Measurements from ENCODE around the gene TRERF1. TPM values are rescaled to one million over a fixed set of nuclear protein-coding genes. Genes with fewer than 3 reads are reported as not detected.
A peak's percentile ranks its signal among the peaks of the same experiment; 100 is the strongest.

Gene TRERF1
- total RNA-seq, 1 experiment from 2014 or later, result 3.5 TPM

GRCh38 chr6:42366011-42366705 is 85.6 kb downstream of the TRERF1 start:
- DNase-seq (ENCODE audit: low spot score), result no peak

GRCh38 chr6:42365021-42365420 is 86.7 kb downstream of the TRERF1 start:
- DNase-seq (ENCODE audit: low spot score), result no peak

DNA sequence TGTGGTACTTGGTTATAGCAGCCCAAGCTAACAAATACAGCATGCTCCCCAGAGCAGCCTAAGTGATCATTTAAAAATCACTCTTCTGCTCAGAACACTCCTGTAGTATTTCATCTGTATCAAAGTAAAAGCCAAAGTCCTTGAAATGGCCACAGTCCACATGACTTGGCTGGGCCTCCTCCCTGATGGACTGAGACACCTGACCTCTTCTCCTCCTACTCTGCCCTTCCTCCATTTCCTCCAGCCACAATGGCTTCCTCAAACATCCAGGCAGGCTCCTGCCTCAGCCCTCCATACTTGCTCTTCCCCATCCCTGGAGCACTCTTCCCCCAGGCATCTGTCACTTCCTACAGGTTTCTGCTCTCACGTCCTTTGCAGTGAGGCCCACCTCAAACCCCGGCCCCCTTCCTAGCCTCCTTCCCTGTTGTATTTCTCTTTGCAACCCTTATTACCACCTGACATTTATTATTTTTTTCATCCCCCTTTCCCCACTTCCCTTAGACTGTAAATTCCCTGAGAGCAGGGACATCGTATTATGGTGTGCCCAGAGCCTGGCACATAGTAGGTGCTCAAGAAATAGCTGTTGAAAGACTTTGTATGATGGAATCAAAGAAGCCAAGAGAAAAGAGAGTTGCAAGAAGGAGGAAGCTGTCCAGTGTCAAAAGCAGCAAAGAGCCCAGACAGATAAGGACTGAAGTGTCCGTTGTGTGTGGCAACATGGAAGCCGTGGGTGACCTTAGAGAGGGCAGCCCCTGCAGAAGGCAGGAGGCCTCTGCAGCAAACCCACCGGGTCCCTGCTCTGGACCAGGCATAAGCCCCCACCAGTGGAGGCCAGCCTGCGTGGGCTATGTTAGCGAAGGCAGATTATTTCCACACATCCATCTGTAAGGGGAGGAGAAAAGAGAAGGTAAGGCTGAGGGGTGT is 87.5 kb downstream of the TRERF1 start:
- DNase-seq (ENCODE audit: low spot score), result no peak

- DNase-seq (ENCODE audit: low spot score), result no peak
Observed at GRCh38 chr6:42361036-42361435, 90.7 kb downstream of the TRERF1 start.

DNA sequence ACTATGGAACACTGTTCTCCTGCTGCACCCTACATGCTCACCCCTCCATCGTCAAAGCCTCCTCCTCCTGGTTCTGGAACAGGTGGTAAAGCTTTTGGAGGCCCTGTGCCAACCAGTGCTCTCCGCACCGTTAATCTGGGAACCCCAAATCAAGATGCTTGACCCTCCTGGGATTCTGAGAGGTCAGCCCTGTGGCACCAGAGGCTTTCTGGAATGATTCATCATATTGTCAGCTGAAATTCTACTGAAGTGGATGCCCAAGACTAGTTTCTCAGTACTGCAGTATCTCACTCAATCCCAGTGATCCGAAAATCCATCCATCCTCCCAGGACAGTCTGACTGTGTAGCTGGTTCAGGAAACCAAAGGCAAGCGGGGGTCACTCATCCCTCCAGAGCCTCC is 92.7 kb downstream of the TRERF1 start:
- peak; percentile 13 for DNase-seq (ENCODE audit: low spot score)

- no peak for DNase-seq (ENCODE audit: low spot score)
Observed at GRCh38 chr6:42355416-42355815, 96.3 kb downstream of the TRERF1 start.

GRCh38 chr6:42354702-42355101 is 97.0 kb downstream of the TRERF1 start:
- no peak for DNase-seq (ENCODE audit: low spot score)

DNA sequence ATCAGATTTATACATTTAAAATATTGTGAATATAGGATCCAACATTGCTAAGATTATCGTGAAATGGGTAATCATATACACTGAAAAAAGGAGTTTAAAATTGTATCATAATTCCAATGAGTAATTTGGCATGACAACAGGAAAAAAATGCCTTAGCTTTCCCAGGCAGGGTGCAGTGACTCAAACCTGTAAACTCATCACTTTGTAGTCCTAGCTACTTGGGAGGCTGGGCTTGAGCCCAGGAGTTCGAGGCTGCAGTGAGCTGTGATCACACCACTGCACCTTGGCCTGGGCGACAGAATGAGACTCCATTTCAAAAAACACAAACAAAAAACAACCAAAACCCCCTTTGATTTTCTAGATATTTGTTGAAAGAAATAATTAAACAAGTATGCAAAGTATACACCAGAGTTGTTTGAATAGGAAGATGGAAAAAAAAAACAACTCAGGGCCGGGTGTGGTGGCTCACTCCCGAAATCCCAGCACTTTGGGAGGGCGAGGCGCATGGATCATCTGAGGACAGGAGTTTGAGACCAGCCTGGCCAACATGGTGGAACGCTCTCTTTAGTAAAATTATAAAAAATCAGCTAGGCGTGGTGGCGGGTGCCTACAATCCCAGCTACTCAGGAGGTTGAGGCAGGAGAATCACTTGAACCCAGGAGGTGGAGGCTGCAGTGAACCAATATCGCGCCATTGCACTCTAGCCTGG is 98.7 kb downstream of the TRERF1 start:
- peak; percentile 49 for DNase-seq (ENCODE audit: low spot score)

DNA sequence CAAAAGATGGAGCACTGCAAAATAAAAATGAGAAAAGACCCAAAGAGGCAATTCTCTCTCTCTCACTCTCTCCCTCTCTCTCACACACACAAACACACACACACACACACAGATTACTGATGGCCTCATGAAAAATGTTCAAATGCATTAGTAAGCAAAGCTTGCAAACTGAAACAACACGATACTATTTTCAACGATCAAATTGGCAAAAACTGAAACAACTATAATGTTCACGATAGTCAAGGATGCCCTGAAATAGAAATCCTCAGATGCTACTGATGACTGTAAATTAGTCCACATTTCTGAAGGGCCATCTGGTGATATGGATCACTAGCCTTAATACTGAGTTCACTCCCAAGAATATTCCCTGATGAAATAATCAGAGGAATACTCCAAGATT is 100.8 kb downstream of the TRERF1 start:
- no peak for DNase-seq (ENCODE audit: low spot score)

DNA sequence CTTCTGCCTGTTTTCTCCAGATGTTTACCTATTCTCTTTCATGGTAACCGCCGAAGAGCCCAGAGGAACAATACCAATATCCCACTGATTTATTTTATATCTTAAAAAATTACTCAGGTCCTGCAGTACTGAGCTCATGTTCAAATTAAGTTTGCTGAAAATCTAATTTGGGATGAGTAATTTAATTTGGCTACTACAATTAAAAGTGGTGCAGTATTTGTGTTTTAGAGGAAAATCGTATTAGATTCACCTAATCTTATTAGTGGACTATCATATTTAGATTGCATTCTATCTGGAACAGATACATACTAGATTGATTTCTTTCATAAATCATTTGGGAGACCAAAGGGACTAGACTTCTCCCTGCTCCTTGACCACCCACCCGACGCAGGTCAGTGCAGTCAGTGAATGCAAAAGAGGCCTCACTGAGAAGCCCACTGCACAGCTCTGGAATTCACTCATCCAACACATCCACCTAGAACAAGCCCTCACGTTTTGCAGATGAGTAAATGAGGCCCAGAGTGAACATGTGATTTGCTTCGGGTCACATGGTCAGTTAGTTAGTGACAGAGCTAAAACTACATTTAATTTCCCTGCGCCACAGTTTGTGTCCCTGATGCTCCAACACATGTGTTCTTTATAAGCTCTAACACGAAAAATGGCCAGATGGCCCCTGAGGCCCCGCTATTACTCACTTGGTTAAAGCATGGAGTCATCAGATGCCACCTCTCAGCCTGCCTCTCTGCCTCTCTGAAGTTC is 101.8 kb downstream of the TRERF1 start:
- no peak for DNase-seq (ENCODE audit: low spot score)

DNA sequence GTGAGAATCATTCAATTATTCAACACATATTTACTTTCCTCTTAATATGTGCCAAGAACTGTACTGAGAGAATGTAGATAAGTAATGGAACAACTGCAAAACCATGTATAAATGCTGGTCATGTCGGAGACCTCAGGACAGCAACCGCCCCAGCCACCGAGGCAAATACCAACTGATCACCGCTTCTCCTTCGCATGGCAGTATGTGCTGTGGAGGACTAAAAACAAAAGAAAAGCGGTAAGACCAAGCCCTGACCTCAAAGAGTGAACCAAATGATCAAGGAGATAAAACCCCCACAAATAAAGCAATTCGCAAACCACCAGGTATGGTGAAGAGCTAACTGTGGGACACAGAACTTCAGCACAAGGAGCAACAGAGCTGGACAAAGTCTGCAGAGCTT is 104.3 kb downstream of the TRERF1 start:
- DNase-seq (ENCODE audit: low spot score), result no peak

DNA sequence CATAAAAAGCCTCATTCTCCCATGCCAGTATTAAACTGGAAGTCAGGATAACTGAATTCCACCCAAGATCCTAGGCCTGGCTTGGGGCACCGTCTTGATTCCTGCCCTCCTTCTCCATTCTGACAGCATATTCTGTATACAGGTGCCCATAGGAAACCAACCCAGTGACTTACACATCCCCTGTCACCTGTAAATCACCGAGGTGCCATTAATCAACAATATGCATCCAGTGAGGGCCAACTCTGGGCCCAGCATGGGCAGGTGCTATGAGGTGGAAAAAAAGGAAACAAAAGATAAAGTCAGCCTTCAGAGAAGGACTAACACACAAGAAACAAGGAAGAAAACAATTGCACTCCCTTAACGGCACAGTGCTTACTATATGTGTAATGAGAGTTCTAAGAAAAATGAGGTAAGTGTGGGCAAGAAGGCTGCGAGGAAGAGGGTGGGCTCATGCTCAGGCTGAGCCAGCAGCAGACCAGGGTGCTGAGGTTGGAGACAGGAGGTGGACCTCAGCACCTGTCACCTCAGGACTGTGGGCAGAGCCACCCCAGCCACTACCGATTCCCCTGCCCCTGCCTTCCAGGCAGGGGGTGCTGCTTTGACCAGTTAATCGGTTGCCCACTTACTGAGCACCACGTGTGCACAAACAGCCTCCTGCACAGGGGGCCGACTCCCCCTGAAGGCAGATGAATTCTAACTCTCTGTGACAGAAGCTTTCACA is 105.9 kb downstream of the TRERF1 start:
- no peak for DNase-seq (ENCODE audit: low spot score)

GRCh38 chr6:42344756-42345155 is 107.0 kb downstream of the TRERF1 start:
- no peak for DNase-seq (ENCODE audit: low spot score)

GRCh38 chr6:42341771-42342553 is 109.8 kb downstream of the TRERF1 start:
- DNase-seq (ENCODE audit: low spot score), result no peak

DNA sequence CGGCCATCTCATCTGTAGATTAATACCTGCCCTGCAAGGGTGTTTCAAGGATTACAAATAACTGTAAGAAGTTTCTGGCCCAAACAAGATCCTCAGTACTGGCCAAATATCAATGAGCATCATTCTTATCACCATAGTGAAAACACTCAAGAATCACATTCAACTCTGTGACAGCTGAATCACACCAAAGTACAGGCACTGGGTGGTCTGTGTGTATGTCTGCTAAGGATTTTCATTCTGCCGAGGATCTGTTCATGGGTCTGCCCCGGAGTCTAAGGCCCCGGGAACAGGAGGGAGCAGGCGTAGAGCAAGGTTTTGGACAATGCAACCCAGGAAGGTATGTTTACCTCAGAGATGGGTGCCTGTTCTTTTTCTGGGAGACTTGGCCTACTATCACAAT is 110.5 kb downstream of the TRERF1 start:
- DNase-seq (ENCODE audit: low spot score), result no peak

DNA sequence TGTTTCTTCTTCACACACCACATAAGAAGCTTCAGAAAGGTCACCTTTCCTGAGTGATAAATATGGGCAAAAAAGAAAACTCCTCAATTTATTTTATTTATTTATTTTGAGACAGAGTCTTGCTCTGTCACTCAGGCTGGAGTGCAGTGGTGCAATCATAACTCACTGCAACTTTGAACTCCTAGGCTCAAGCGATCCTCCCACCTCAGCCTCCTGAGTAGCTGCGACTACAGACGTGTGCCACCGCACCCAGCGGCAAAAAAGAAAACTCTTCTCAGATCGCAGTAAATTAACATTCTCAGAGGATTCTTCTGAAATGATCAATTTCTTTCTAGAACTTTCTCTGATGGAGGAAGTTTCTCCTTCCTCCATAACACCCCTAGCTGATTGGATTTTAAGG is 111.2 kb downstream of the TRERF1 start:
- no peak for DNase-seq (ENCODE audit: low spot score)

DNA sequence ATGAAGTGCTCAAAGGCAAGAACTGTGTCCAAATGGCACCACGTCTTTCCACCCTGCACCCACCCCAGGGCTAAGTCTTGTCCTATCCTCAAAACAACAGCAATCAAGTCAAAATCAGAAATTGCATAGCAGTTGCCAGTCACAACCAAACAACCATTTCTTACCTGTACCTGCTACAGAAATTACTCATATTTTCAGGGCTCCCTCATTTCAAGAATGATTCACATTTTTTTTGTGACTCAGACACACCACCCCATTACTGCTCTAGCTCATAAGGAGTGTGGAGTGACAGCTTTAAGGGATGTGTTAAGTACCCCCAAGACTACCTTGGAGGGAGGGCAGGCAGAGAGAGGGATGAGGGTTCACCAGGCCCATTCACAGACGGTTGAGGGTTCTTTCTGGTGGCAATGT is 111.7 kb downstream of the TRERF1 start:
- peak; percentile 37 for DNase-seq (ENCODE audit: low spot score)

DNA sequence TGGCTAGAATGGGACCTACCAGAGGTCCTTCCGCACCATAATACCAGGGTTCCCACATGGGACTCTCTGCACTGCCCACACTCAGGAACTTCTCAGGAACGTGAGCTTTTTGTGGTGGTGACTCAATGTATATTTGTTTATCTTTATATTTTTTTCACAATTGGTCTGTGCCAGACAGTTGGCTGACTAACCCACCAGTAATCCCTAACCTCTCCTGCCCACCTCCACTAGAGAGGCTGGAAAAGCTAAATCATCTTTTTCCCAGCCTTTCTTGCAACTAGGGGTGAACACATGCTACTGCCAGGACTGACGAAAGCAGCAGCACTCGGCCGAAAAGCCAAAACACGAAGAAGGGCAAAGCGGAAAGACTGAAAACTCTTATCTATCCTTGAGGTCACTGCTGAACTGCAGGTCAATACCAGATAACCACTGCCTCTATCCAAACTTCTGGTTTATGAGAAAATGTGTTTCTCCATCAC is 112.9 kb downstream of the TRERF1 start:
- peak; percentile 98 for DNase-seq (ENCODE audit: low spot score)

- no peak for DNase-seq (ENCODE audit: low spot score)
Observed at GRCh38 chr6:42337985-42338743, 113.6 kb downstream of the TRERF1 start.

Measured in A172 (cell line).